Adrenal gland (tissue), 5 donors: Measurements from ENCODE around the gene TMPRSS3.

Experiments used
- CTCF ChIP-seq, 6 experiments: fragments of 450-650 bp in 4 of 6; fragments of 200-600 bp in 2 of 6; sonication (generic) in 1 of 6; IDR thresholded peaks; 1 replicate in 5 of 6; 2 replicates in 1 of 6; pipeline versions ENCODE4 v1.5.1 to v1.8.0; 2016 to 2021; ENCODE audit warnings: antibody characterized with exemption in 6 of 6, mild to moderate bottlenecking in 2 of 6, moderate library complexity in 1 of 6
- POLR2A ChIP-seq, 2 donors: fragments of 450-650 bp; IDR thresholded peaks; one replicate each; pipeline ENCODE4 v1.6.1; 2017; ENCODE audit warnings: antibody characterized with exemption in 2 of 2, mild to moderate bottlenecking in 2 of 2, moderate library complexity in 1 of 2
- donor health status: DM: no; HTN: no; CAD: no.

GRCh38 chr21:42391297-42391696 lies 4.6 kb downstream of the TMPRSS3 start:
- TF ChIP-seq CTCF (IDR thresholded peaks at IDR 0.05) (no peak), POLR2A (IDR thresholded peaks at IDR 0.05) (no peak)
